ENCODE results near the gene SLC43A3. TPM values are rescaled to one million over a fixed set of nuclear protein-coding genes. Genes with fewer than 3 reads are reported as not detected.

SLC43A3 gene
- total and polyA plus RNA-seq, 2 of the 4 experiments (the other 2 are of a cell fraction): 12.7 to 21.1 TPM

DNA sequence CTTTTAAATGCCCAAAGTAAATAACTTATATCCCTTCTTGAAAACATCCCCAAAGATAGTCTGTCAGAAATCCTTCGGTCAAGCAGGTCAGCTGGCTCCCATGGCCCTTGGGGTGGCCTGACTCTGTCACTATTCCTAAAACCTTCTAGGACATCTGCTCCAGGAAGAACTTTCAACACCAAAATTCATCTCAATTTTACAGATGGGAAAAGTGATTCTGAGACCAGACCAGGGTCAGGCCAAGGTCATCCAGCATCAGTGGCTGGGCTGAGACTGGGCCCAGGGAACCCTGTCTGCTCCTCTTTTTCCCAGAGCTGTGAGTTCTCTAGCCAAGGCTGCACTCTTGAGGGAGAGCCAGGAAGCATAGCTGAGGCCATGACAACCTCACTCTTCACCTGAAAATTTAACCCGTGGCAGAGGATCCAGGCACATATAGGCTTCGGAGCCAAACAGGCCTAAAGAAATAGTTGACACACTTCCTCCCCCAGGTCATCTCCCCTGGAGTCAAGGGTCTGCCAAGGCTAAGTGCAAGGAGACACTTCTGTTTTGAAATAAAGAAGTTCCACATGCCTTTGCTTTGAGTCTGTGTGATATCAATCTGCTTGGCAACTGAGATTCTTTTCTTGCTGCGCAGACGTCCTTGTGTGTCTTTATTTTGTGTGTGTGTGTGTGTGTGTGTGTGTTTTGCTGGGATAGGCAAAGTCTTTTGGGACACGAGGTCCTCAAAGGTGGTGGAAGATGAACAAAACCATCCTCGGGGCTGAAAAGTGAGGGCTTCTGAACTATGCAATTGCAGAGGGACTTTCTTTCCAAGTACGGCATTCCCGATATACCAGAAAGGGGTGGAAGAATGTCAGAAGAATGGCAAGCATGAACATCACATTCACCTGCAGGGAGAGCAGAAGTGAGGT lies 19.7 kb downstream of the SLC43A3 start (continued):
- no peak for TF ChIP-seq CHD1 (IDR thresholded peaks at IDR 0.05; ENCODE audit: low read depth, low read length)

DNA sequence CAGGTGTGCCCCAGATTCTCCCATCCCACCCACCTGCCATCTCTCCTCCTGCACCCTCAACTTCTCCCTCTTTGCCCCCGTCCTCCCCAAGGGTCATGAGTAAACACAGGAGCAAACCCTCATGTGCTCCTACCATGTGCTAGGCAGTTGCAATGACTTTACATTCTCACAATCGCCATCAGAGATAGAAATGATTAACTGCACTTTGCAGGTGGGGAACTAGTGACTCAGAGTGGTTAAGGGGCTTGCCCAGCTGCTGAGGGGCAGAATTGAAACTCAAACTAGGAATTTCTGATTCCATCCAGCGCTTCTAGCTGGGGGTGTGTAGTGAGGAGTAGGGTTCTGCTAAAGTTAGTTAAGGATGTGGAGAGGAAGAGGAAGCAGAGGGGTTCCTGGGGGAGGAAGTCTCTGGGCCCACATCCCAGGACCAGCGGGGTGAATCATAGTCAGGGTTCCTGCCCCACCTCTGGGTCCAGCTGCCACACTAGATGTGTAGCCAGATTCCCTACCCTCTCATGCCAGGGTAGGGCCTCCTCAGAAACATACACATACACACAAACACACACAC lies 20.5 kb downstream of the SLC43A3 start:
- Histone ChIP-seq H3K14ac (replicated peaks; ENCODE audit: low read depth, low read length) (no peak overlapping the region), H3K27me3 (ENCODE audit: control insufficient read depth, insufficient read depth, low read length) (peaks cover 9% of the 10 kb centered on the region; the same call in 1 of the 2 replicates), H3K4me3 (ENCODE audit: insufficient read depth, low read depth, low read length) (no peak overlapping the region), H2BK120ac (ENCODE audit: low read depth, low read length) (no peak overlapping the region), H3K79me1 (ENCODE audit: low read depth in 1 of 2, low read length in 2 of 2) (no peaks in the 10 kb centered on the region), H3K36me3 (ENCODE audit: control insufficient read depth, insufficient read depth, low read length) (peaks cover 18% of the 10 kb centered on the region), H3K4me2 (ENCODE audit: low read depth, low read length) (no peak overlapping the region), H2AK5ac (ENCODE audit: low read depth, low read length) (no peak overlapping the region), H3K23ac (ENCODE audit: low read depth, low read length) (no peak overlapping the region), H2BK20ac (ENCODE audit: low read depth, low read length) (no peak overlapping the region), H3K27ac (ENCODE audit: insufficient read depth, low read length) (no peak overlapping the region), H3K56ac (ENCODE audit: extremely low read depth, insufficient read depth, low read length) (no peak overlapping the region), H3K4ac (ENCODE audit: low read depth, low read length) (no peak overlapping the region), H3K9me3 (ENCODE audit: control insufficient read depth, insufficient read depth, low read length) (no peaks in the 10 kb centered on the region), H2AK9ac (replicated peaks; ENCODE audit: low read depth, low read length, poor library complexity) (peak overlapping the region; percentile 38), H2BK15ac (ENCODE audit: low read depth, low read length) (no peak overlapping the region), H3K4me1 (ENCODE audit: control insufficient read depth, insufficient read depth, low read length) (peaks cover 3% of the 10 kb centered on the region; the same call in 1 of the 2 replicates), H4K91ac (ENCODE audit: insufficient read depth, low read depth, low read length) (no peak overlapping the region), H4K20me1 (ENCODE audit: insufficient read depth, low read length) (no peaks in the 10 kb centered on the region), H3K9me1 (ENCODE audit: insufficient read depth, low read length) (no peaks in the 10 kb centered on the region), H4K5ac (ENCODE audit: low read depth, low read length) (no peak overlapping the region), H3K18ac (ENCODE audit: low read depth, low read length) (no peak overlapping the region), H4K8ac (ENCODE audit: low read depth in 2 of 2, low read length in 2 of 2) (no peak overlapping the region), H2BK5ac (ENCODE audit: low read depth, low read length, poor library complexity, severe bottlenecking) (no peak overlapping the region), H2AFZ (replicated peaks; ENCODE audit: low read length, poor library complexity) (no peak overlapping the region), H3K9ac (ENCODE audit: low read depth, low read length) (no peak overlapping the region)
- DNase-seq (peak; percentile 39), ATAC-seq (ENCODE audit: low read depth) (no peak)
- TF ChIP-seq MXI1 (IDR thresholded peaks at IDR 0.05; ENCODE audit: borderline replicate concordance, low read depth, low read length) (no peak), RAD21 (IDR thresholded peaks at IDR 0.05; ENCODE audit: low read length) (no peak), RFX5 (IDR thresholded peaks at IDR 0.05; ENCODE audit: low read depth, low read length) (no peak), POLR2A (IDR thresholded peaks at IDR 0.05; ENCODE audit: low read depth, low read length) (no peak), MAFK (IDR thresholded peaks at IDR 0.05; ENCODE audit: low read depth, low read length) (no peak), MAZ (IDR thresholded peaks at IDR 0.05; ENCODE audit: borderline replicate concordance, low read depth, low read length) (no peak), CHD1 (IDR thresholded peaks at IDR 0.05; ENCODE audit: low read depth, low read length) (no peak)
- TF ChIP-seq, protein P1, sequence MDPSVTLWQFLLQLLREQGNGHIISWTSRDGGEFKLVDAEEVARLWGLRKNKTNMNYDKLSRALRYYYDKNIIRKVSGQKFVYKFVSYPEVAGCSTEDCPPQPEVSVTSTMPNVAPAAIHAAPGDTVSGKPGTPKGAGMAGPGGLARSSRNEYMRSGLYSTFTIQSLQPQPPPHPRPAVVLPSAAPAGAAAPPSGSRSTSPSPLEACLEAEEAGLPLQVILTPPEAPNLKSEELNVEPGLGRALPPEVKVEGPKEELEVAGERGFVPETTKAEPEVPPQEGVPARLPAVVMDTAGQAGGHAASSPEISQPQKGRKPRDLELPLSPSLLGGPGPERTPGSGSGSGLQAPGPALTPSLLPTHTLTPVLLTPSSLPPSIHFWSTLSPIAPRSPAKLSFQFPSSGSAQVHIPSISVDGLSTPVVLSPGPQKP (IDR thresholded peaks at IDR 0.05; ENCODE audit: borderline replicate concordance, low read depth, low read length): no peak
- ChIA-PET CTCF (interaction anchor here (0.9 kb wide), 1 partner anchor 21 kb away, joined by 3 read pairs; no protein-coding TSS in a partner anchor), POLR2A (ENCODE audit: unreplicated experiment) (no interaction called here)
- intact Hi-C loops (cut with micrococcal nuclease) (no loop called here), in situ Hi-C loops (cut with MboI; ENCODE audit: low sequenced_read_pairs) (no loop called here), dilution Hi-C loops (cut with HindIII; ENCODE audit: low sequenced_read_pairs, unreplicated experiment) (no loop called here)
- WGBS, 2 experiments (ENCODE audit: extremely low coverage in 2 of 2, insufficient read length in 1 of 2): no CpG with 5 or more reads among the region's 4 CpGs
- no TSS peak for BruUV-seq (replicated peaks)

All from IMR-90 (cell line).